Activated B cell treated with CpG ODN at 0.5 μM for 24 hours (primary cell): Measurements from ENCODE around the gene SMIM9. TPM values are rescaled to one million over a fixed set of nuclear protein-coding genes. Genes with fewer than 3 reads are reported as not detected.

ENCODE experiments used
- ATAC-seq: fragments of 200-7000 bp; cut with Tn5 transposase; one replicate; pipeline ENCODE4 v1.10.0; 2021; ENCODE audit warnings: low read depth, mild to moderate bottlenecking, moderate library complexity
- CTCF ChIA-PET: fragments of 350-600 bp; sonication (Branson Sonifier 250); formaldehyde crosslinking; loops from one replicate; lab custom pipeline; 2021; ENCODE audit warnings: antibody characterized with exemption; lab: Charles Lee
- POLR2A ChIA-PET: fragments of 350-600 bp; sonication (Branson Sonifier 250); formaldehyde crosslinking; loops from one replicate; lab custom pipeline; 2021; ENCODE audit warnings: antibody characterized with exemption; lab: Charles Lee
- DNase-seq: peaks from one replicate; pipeline ENCODE4 v3.0.0; 2022
- H3K27ac Mint-ChIP-seq: one replicate; pipeline ENCODE4 v1.8.0; 2020; ENCODE audit warnings: mixed read lengths
- H3K27me3 Mint-ChIP-seq: one replicate; pipeline ENCODE4 v1.8.0; 2021; ENCODE audit warnings: mixed read lengths
- H3K36me3 Mint-ChIP-seq: one replicate; pipeline ENCODE4 v1.8.0; 2021; ENCODE audit warnings: low read depth, mixed read lengths
- H3K4me1 Mint-ChIP-seq: one replicate; pipeline ENCODE4 v1.8.0; 2021; ENCODE audit warnings: mixed read lengths
- H3K4me3 Mint-ChIP-seq: one replicate; pipeline ENCODE4 v1.8.0; 2020; ENCODE audit warnings: mild to moderate bottlenecking, mixed read lengths
- H3K9me3 Mint-ChIP-seq: one replicate; pipeline ENCODE4 v1.8.0; 2020; ENCODE audit warnings: mixed read lengths
- intact Hi-C: fragments of 100-400 bp; cut with micrococcal nuclease; formaldehyde crosslinking; loops from one replicate; pipeline ENCODE4 v1.15.1; 2024
- total RNA-seq: library from RNA; stranded (reverse); gene quantifications from 2 replicates; pipeline ENCODE4 v1.2.3, GENCODE V29; 2022
- TF ChIP-seq, protein P1 (sequence below): fragments of 200-600 bp; IDR thresholded peaks from one replicate; pipeline ENCODE4 v1.8.0; 2022; ENCODE audit warnings: antibody characterized with exemption, mild to moderate bottlenecking

SMIM9 gene
- total RNA-seq, 1 donor from 2014 or later, result not detected

DNA sequence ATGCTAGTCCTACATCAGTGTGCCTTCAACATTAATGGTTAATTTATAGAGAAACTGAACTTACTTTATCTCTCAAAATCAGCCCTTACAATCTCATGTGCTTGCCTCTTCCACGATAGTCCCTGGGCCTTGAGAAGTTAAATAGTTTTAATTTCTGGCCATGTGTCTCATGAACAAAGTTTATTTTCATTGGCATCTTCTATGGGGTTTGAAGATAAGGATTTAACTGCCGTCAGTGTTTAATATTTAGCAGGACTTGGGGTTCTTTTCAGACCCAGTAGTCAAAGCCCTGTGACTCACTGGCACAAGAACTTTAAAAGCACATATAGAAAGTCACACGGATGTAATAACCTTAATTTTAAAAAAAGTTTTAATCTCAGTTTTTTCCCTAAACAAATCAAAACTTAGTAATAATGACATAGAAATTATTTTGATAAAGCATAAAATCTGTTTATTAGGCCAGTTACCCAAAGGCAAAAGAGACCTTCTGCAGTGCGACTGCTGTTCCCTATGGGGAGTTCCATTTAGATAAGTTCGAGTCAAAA, 19.1 kb downstream of the SMIM9 start:
- DNase-seq, result no peak
- CTCF ChIA-PET, result no interaction called here
- intact Hi-C loops, result no loop called here
- H3K4me1 Mint-ChIP-seq, result peaks cover 17% of the 10 kb centered on the region
- H3K9me3 Mint-ChIP-seq, result no peaks in the 10 kb centered on the region
- ATAC-seq, result no peak
- POLR2A ChIA-PET, result no interaction called here
- H3K36me3 Mint-ChIP-seq, result no peaks in the 10 kb centered on the region
- H3K4me3 Mint-ChIP-seq, result no peak overlapping the region
- H3K27ac Mint-ChIP-seq, result no peak overlapping the region
- TF ChIP-seq, protein P1, sequence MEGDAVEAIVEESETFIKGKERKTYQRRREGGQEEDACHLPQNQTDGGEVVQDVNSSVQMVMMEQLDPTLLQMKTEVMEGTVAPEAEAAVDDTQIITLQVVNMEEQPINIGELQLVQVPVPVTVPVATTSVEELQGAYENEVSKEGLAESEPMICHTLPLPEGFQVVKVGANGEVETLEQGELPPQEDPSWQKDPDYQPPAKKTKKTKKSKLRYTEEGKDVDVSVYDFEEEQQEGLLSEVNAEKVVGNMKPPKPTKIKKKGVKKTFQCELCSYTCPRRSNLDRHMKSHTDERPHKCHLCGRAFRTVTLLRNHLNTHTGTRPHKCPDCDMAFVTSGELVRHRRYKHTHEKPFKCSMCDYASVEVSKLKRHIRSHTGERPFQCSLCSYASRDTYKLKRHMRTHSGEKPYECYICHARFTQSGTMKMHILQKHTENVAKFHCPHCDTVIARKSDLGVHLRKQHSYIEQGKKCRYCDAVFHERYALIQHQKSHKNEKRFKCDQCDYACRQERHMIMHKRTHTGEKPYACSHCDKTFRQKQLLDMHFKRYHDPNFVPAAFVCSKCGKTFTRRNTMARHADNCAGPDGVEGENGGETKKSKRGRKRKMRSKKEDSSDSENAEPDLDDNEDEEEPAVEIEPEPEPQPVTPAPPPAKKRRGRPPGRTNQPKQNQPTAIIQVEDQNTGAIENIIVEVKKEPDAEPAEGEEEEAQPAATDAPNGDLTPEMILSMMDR, result no peak
- no peaks in the 10 kb centered on the region for H3K27me3 Mint-ChIP-seq

DNA sequence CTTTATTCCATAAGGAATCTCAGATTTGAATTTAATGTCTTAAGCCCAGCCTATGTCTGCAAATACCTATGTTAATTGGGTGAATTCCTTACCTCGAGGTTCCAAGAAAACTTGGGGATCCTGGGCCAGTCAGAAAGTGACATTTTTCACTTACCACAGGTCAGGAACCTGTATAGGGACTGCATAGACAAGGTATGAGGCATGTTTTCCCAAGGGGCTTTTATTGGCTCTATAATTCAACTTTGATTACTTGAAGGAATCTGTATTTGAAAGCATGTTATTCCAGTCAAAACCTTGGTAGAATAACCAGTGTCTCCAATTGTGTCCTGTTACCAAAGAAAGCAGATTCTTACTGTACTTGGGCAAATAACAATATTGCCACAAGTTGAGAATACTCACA, 20.7 kb downstream of the SMIM9 start:
- Mint-ChIP-seq H3K9me3 (no peaks in the 10 kb centered on the region), H3K27me3 (no peaks in the 10 kb centered on the region), H3K4me1 (peaks cover 1% of the 10 kb centered on the region), H3K36me3 (no peaks in the 10 kb centered on the region), H3K4me3 (no peak overlapping the region), H3K27ac (no peak overlapping the region)
- ChIA-PET CTCF (no interaction called here), POLR2A (no interaction called here)
- no peak for ATAC-seq
- DNase-seq, result no peak
- TF ChIP-seq, protein P1, result no peak
- intact Hi-C loops, result no loop called here

DNA sequence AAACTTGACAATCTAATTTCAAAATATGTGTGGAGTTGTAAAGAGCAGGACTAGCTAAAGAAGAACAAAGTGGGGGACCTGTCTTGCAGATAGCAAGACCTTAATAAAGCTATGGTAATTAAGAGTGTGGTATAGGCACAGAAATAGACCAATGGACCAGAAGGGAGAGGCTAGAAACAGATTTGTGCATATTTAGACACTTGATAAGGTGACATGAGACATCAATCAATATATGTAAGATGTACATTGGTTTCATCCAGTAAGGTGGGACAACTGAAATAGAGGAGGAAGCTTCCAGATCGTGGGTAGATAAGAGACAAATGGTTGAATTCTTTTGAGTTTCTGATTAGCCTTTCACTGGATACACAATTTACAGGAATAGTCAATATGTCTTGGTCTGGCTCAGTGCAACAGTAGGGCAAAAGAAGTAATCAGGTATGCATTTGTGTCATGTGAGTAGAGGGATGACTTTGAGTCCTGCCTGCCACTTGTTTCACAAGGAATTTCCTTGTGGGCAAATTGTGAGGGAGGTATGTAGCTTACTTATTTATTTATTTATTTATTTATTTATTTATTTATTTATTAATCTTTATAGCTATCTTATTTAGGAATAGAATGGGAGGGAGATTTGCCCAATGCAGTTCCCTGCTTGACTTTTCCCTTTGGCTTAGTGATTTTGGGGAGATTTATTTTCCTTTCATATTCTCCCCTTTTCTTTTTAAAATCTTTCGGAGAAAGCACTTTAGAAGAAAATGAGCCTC, 21.9 kb downstream of the SMIM9 start:
- ATAC-seq, result no peak
- H3K4me1 Mint-ChIP-seq, result no peaks in the 10 kb centered on the region
- CTCF ChIA-PET, result no interaction called here
- H3K4me3 Mint-ChIP-seq, result no peak overlapping the region
- DNase-seq, result no peak
- POLR2A ChIA-PET, result no interaction called here
- no peaks in the 10 kb centered on the region for H3K9me3 Mint-ChIP-seq
- intact Hi-C loops, result no loop called here
- no peak overlapping the region for H3K27ac Mint-ChIP-seq
- TF ChIP-seq, protein P1, result no peak
- H3K27me3 Mint-ChIP-seq, result no peaks in the 10 kb centered on the region
- no peaks in the 10 kb centered on the region for H3K36me3 Mint-ChIP-seq

DNA sequence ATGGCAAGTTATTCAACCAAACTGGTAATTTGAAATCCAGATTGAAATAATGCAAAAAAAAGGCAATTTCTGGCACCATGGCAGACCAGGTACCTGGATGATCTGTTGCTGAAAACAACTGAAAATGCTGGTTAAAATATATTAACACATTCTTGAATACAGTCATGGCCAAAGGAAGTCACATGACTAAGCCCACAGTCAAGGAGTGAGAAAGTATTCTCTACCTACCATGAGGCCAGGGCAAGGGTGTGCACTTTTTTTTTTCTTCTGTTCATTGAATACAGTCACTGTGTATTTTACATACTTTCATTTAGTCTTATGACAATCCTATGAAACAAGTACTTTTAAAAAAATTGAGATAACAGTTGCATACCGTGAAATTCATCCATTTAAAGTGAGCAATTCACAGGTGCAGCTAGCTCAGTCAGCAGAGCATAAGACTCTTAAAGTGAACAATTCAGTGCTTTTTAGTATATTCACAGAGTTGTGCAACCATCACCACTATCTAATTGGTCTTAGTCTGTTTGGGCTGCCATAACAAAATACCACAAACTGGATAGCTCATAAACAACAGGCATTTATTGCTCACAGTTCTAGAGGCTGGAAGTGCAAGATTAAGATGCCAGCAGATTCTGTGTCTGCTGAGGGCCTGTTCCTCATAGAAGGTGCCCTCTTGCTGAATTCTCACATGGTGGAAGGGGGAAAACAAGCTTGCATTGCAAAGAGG, 24.4 kb downstream of the SMIM9 start:
- Mint-ChIP-seq H3K9me3 (no peaks in the 10 kb centered on the region), H3K36me3 (no peaks in the 10 kb centered on the region), H3K4me1 (no peaks in the 10 kb centered on the region), H3K27me3 (no peaks in the 10 kb centered on the region), H3K4me3 (no peak overlapping the region), H3K27ac (no peak overlapping the region)
- CTCF ChIA-PET, result no interaction called here
- intact Hi-C loops, result loop anchor here (5.0 kb wide), 1 partner anchor 32 kb away; no protein-coding TSS in a partner anchor
- DNase-seq (no peak), ATAC-seq (no peak)
- TF ChIP-seq, protein P1, result no peak
- POLR2A ChIA-PET, result no interaction called here

DNA sequence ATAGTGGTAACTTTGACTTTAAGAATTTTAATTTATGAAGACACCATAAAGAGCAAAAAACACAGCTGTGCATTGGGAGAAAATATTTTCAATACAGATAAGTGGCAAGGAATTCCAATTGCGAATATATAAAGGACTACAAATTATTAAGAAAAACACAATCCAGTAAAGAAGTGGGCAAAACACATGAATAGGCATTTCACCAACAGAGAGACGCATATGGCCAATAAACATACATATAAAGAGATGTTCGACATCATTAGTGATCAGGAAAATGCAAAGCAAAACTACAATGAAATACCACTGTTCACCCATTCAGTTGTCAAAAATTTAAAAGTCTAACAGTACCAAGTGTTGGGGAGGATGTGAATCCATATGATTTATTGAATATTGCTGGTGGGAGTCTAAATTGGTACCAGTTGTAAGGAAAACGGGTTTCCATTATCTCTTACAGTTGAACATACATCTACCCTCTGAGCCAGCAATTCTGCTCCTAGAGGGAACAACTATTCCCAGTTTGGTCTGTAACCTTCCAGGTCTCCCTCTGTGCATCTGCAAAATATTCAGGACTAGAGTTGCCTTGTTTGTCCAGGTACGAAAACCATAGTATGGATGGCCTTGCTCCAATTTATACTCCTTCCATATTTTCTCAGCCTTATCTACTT, 27.5 kb downstream of the SMIM9 start:
- Mint-ChIP-seq H3K4me3 (no peak overlapping the region), H3K4me1 (peaks cover 7% of the 10 kb centered on the region), H3K36me3 (no peaks in the 10 kb centered on the region), H3K27ac (no peak overlapping the region), H3K27me3 (no peaks in the 10 kb centered on the region), H3K9me3 (no peaks in the 10 kb centered on the region)
- CTCF ChIA-PET, result no interaction called here
- TF ChIP-seq, protein P1, result no peak
- intact Hi-C loops, result loop anchor here (5.0 kb wide), 1 partner anchor 35 kb away; no protein-coding TSS in a partner anchor
- ATAC-seq (no peak), DNase-seq (no peak)
- POLR2A ChIA-PET, result no interaction called here
